Stimulated activated CD4-positive, alpha-beta T cell treated with anti-CD3 and anti-CD28 coated beads, TNF-alpha, amount 100 ng/mL, for 48 hours (primary cell): ENCODE data around the gene SCUBE2.
"Not testable (repeated sequence)": the region's sequence is repeated elsewhere in the genome, so short reads cannot be mapped to it uniquely, and the experiment has no call there.

Experiments used
- DNase-seq, 3 donors: peaks; one replicate each; pipeline ENCODE4 v3.0.0-alpha.2; 2020; ENCODE audit warnings: low read depth in 3 of 3

Gene SCUBE2

GRCh38 chr11:9046481-9046880 is 44.9 kb downstream of the SCUBE2 start:
- DNase-seq, result no peak

GRCh38 chr11:9042488-9042887 is 48.9 kb downstream of the SCUBE2 start:
- no peak for DNase-seq

- no peak for DNase-seq
Observed at GRCh38 chr11:9041747-9042146, 49.7 kb downstream of the SCUBE2 start.

DNA sequence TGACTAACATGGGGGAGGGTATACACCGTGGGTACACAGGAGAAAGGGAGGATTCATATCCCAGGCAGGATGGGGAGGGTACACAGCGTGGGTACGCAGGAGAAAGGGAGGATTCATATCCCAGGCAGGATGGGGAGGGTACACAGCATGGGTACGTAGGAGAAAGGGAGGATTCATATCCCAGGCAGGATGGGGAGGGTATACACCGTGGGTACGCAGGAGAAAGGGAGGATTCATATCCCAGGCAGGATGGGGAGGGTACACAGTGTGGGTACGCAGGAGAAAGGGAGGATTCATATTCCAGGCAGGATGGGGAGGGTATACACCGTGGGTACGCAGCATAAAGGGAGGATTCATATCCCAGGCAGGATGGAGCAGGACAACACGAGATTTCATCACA is 51.0 kb downstream of the SCUBE2 start:
- no peak for DNase-seq

- no peak for DNase-seq
Observed at GRCh38 chr11:9039863-9040262, 51.5 kb downstream of the SCUBE2 start.

GRCh38 chr11:9039198-9039597 is 52.2 kb downstream of the SCUBE2 start:
- DNase-seq, result no peak

DNA sequence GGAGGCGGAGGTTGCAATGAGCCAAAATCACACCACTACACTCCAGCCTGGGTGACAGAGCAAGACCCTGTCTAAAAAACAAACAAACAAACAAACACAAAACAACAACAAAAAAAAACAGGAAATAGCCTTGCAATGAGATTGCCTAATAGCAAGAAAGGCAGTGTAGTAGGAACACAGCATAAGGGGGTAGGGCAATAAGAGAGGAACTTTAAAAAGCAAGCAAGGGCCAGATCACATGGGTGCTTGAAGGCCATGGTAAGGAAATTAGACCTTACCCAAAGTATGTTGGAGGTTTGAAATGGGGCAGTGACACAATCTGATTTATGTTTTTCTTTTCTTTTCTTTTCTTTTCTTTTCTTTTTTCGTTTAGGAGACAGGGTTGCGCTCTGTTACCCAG is 52.9 kb downstream of the SCUBE2 start:
- DNase-seq, result no peak

DNA sequence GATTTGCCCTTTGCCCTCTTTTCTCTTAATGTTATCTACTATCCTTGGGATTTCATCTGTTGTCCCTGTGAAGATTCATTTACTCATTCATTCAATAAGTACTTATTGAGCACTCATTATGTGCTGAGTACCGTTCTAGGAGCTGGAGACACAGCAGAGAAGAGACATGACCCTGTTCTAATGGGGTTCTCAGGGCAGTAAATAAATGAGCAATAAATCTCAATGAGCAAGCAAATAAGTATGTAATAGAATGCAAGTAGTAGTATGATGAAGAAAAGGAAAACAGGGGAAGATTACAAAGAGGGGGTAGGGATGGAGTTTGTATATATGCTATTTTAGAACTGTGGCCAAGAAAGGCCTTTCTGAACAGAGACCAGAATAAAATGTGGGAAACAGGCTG is 53.4 kb downstream of the SCUBE2 start:
- no peak for DNase-seq

- DNase-seq, result no peak
Observed at GRCh38 chr11:9037046-9037780, 54.2 kb downstream of the SCUBE2 start.

DNA sequence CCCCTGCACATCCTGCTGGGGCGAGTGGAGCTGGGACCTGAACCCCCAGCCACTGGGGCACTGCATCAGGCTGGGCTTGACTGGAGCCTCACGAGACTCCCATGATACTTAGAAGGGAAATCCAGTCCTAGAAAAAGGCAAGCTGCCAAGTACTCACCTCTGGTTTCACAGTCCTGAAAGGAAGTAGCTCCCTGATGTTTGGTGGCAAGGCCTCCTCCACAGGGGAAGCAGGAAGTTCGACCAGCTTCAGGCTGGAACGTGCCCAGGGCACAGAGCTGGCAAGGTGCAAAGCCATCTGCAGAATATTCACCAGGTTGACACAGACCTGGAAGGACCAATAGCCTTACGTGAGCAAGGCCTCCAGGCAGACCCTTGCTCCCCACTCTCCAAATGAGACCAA is 60.8 kb downstream of the SCUBE2 start:
- DNase-seq, result no peak

GRCh38 chr11:9029422-9029821 is 62.0 kb downstream of the SCUBE2 start:
- DNase-seq, result no peak

- DNase-seq, result no peak
Observed at GRCh38 chr11:9028581-9028980, 62.8 kb downstream of the SCUBE2 start.

- no peak for DNase-seq
Observed at GRCh38 chr11:9025101-9025850, 66.1 kb downstream of the SCUBE2 start.

GRCh38 chr11:9022961-9023680 is 68.3 kb downstream of the SCUBE2 start:
- no peak for DNase-seq

- DNase-seq, result no peak
Observed at GRCh38 chr11:9020916-9021315, 70.5 kb downstream of the SCUBE2 start.

DNA sequence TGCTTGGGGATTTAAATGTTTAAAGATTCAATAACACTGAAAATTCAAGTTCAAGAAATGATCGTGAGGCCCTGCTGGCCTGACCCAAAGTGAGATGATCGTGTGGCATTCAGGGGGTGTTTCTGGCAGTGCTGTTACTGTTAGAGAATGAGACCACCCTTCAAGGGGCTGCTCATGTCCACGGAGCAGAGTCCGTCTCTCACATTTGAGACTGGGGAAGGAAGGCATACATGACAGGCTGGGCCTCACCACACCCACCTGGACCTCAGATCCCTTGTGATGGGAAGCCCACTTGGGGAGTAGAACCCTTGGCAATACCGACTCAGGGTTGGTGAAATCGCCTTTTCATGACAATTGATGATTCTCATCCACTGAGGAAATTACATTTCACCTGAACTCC is 71.5 kb downstream of the SCUBE2 start:
- DNase-seq, result no peak

GRCh38 chr11:9017773-9018172 is 73.6 kb downstream of the SCUBE2 start:
- DNase-seq, result no peak

DNA sequence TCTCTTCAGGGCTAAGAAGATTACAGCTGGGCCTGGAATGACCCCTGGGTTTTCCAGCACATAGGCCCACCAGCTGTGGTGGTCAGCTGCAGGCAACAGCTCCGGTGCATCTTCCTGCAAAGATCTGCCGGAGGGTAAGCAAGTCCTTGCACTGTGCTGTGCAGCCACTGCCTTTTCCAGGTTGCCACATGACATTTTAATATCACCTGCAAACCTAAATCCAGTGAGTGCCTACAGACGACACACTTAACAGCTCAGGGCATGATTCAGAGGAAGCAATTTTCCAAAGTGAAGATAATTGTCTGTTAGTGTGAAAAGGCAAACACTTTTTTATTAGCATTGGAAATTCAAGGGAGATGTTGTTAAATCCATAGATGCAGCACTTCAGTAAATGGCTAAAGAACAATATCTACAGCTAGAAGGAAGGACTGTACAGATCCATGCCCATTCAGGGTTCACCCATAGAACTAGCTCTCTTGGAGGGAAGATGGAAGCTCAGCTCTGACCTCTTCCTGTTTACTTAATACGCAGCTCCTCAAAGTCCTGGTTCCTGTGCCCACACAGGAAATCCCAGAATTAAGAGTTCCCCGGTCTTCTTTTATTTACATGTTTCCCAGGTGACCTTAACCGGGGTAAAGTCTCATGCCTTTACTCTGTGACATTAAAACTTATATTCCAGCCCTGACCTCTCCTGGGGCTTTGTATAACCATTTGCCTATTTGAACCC is 74.3 kb downstream of the SCUBE2 start:
- DNase-seq, result no peak

DNA sequence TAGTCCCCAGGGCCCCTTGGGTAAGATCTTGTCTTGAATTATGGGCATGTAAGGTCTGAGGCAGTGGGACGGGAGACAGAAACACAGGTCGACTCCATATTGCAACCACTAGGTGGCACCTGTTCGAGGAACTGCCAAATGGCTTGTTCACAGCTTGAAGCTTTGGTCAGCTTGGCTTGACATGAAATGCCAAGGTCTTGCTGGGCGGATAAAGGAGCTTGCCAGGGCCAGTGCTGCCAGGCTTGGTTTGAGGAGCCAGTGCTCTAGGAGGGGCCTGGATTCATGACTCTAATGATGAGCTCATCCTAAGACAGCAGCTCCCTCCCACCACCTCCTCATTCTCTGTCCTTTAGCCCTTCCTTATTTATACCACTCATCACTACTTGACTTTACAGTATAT is 75.7 kb downstream of the SCUBE2 start:
- DNase-seq, result peak in 2 of 3 donors; percentile 28 to 41

DNA sequence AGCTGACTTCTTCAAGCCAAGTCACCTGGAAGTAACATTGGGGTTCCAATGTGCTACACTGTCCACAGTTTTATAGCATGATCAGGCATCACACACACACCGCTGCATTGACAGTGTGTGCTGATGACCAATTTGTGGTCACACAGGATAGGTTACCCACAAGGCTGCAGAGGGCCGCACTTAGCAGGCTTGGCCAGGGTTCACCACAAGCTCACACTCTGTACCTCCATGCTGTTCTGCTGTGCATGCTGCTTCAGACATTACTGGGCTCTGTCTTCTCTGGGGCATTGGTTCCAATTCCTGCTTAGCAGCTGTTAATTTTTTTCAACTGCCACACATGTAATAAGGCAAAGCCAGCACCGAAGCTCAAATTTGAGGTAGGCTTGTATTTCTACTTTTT is 76.6 kb downstream of the SCUBE2 start:
- no peak for DNase-seq

GRCh38 chr11:9013373-9013772 is 78.0 kb downstream of the SCUBE2 start:
- no peak for DNase-seq

GRCh38 chr11:9009538-9009937 is 81.9 kb downstream of the SCUBE2 start:
- DNase-seq, result not testable (repeated sequence)
